SH-SY5Y (cell line): ENCODE results near the gene DHX34.

Experiments used
- GATA2 ChIP-seq: IDR thresholded peaks from 2 replicates; pipeline ENCODE4 v1.6.1; 2011; ENCODE audit warnings: mild to moderate bottlenecking, low read depth, low read length
- GATA3 ChIP-seq: IDR thresholded peaks from 2 replicates; pipeline ENCODE4 v1.6.1; 2011; ENCODE audit warnings: low read depth, mild to moderate bottlenecking, low read length, moderate library complexity

DHX34 gene

DNA sequence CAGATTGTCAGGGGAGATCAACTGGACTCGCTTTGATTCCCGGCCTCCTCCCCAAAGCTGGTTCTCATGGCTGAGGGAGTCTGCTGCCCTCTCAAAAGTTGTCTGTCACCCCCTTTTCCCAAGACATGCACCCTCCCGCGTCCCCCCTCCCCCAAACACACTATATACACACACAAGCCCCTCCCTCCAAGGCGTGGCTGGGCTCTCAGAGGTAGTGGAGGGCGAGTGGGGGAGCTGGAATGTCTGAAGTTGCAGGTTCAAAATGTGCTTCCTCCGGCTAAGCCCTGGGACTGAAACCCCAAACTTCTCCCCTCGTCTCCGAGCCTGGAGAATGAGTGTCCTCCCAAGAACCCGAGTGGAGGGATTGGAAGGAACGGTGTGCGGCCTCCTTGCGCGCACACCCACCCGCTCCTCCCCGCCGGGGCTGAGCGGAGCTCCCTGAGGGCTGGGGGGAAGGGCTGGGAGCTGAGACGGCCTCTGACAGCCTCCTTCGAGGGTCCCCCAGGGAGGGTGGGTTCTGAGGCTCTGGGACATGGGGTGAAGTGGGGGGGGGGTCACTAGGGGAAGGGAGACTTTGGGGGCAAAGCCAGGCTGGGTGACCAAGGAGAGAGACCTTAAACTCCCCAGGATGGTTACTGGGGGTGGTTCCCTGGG, 80.2 kb downstream of the DHX34 start:
- TF ChIP-seq GATA2, result no peak
- no peak for TF ChIP-seq GATA3

DNA sequence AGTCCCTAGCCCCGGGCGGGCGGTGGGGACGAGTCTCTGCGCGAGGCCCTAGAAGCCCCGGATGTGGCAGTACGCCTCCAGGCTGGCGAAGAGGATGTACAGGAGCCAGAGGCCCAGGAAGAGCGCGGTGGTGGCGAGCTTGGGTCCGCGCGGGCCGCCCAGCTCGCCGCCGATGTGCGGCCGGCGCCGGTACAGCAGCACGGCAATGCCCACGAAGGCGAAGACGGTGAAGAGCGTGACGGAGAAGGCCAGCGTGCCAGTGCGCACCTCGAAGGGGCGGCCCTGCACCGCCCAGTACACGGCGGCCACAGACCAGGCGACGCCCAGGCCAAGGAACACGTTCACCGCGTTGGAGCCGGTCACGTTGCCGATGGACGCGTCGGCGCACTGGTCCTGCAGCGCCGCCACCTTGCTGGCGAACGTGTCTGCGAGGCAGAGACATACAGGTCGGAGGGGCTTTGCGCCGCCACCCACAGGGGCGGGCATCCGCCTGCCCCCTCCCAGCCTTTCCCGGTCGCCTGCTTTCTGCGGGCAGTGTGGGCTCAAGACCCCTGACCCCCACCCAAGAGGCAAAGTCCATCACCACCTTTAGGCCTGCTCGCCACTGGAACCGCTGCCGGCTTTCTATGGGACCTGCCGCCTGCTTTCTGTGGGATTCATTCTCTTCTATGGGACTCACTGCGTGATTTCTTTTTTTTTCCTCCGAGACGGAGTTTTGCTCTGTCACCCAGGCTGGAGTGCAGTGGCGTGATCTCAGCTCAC, 81.1 kb downstream of the DHX34 start:
- no peak for TF ChIP-seq GATA3
- TF ChIP-seq GATA2, result no peak

DNA sequence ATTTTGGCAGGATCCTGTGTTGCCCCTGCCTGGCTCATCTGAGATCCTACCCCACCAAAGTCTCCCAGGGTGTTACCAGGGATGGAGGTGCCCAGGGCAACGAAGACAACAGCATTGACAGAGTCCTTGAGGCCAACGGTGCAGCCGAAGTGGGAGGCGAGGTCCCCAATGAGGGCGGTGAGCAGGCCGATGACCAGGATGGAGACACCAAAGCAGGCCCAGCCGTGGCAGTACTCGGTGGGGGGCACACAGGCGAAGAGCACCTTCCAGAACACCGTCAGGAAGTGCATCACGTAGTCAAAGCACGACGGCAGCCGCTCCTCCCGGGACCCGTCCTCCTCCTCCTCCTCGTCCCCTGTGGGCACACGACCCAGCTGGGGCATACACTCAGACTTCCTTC, 83.0 kb downstream of the DHX34 start:
- TF ChIP-seq GATA3 (no peak), GATA2 (no peak)
